Measurements from ENCODE around the gene CRIP2.

GRCh38 chr14:105445901-105446845, 28.4 kb upstream of the CRIP2 start:
- TF ChIP-seq POLR2AphosphoS5 (IDR thresholded peaks at IDR 0.05) (no peak), CTCF (IDR thresholded peaks at IDR 0.05; ENCODE audit: poor library complexity, severe bottlenecking) (no peak), EZH2 (IDR thresholded peaks at IDR 0.05; ENCODE audit: borderline replicate concordance, insufficient read depth, low read length, poor library complexity, severe bottlenecking) (no peak), REST (IDR thresholded peaks at IDR 0.05; ENCODE audit: borderline replicate concordance) (no peak), RAD21 (conservative IDR thresholded peaks at IDR 0.05) (no peak), MXI1 (conservative IDR thresholded peaks at IDR 0.05; ENCODE audit: poor library complexity, severe bottlenecking) (no peak), EP300 (conservative IDR thresholded peaks at IDR 0.05; ENCODE audit: poor library complexity, severe bottlenecking) (no peak)

All from neural cell (in vitro differentiated cells).